H1 (cell line): ENCODE results near the gene TIMP3. TPM values are rescaled to one million over a fixed set of nuclear protein-coding genes. Genes with fewer than 3 reads are reported as not detected.

Experiments
- CTCF ChIA-PET: fragments of 300-600 bp; sonication (Branson Sonifier 250); formaldehyde crosslinking; loops from one replicate; lab custom pipeline; 2021; ENCODE audit not compliant: partially characterized antibody; lab: Charles Lee
- POLR2A ChIA-PET: fragments of 300-600 bp; sonication (Branson Sonifier 250); formaldehyde crosslinking; loops from one replicate; lab custom pipeline; 2021; ENCODE audit warnings: inconsistent platforms; ENCODE audit not compliant: partially characterized antibody; lab: Charles Lee
- DNase-seq, 2 experiments: peaks; one replicate each; pipeline versions ENCODE4 v3.0.0 to v3.0.0-alpha.2; 2010 to 2022; ENCODE audit warnings: low spot score in 2 of 2, low read depth in 1 of 2, mixed read lengths in 1 of 2
- FAIRE-seq: peaks from 2 replicates; lab custom pipeline; 2011; peaks lifted over from hg19 to GRCh38; lab: Jason Lieb, UNC
- H2AFZ ChIP-seq: 2 replicates; pipeline ENCODE4 v1.8.1; 2012; ENCODE audit warnings: low read length, inconsistent platforms
- H2AK5ac ChIP-seq: 2 replicates; pipeline ENCODE4 v1.6.1; 2013; ENCODE audit warnings: low read depth, low read length
- H2BK120ac ChIP-seq: replicated peaks from 2 replicates; pipeline ENCODE3; 2013; ENCODE audit warnings: low read depth, low read length, inconsistent platforms
- H2BK12ac ChIP-seq: 2 replicates; pipeline ENCODE4 v1.6.1; 2013; ENCODE audit warnings: low read depth, low read length
- H2BK15ac ChIP-seq: 2 replicates; pipeline ENCODE4 v1.6.1; 2013; ENCODE audit warnings: low read length
- H2BK20ac ChIP-seq: 2 replicates; pipeline ENCODE4 v1.6.1; 2013; ENCODE audit warnings: low read length
- H2BK5ac ChIP-seq: 2 replicates; pipeline ENCODE4 v1.6.1; 2013; ENCODE audit warnings: low read depth, low read length
- H3K14ac ChIP-seq: 2 replicates; pipeline ENCODE4 v1.6.1; 2013; ENCODE audit warnings: inconsistent platforms; ENCODE audit not compliant: insufficient read length
- H3K18ac ChIP-seq: 2 replicates; pipeline ENCODE4 v1.6.1; 2013; ENCODE audit warnings: low read length; ENCODE audit errors: extremely low read depth
- H3K23ac ChIP-seq: 2 replicates; pipeline ENCODE4 v1.6.1; 2013; ENCODE audit warnings: inconsistent platforms; ENCODE audit not compliant: insufficient read length
- H3K23me2 ChIP-seq: 2 replicates; pipeline ENCODE4 v1.6.1; 2013; ENCODE audit warnings: low read depth, low read length
- H3K27ac ChIP-seq: 2 replicates; pipeline ENCODE4 v1.6.1; 2011; ENCODE audit warnings: low read depth, low read length, inconsistent platforms
- H3K27me3 ChIP-seq, 4 experiments: replicated peaks in 1 of 4; 1 replicate in 1 of 4; 2 replicates in 3 of 4; pipeline versions ENCODE4 v1.6.1 to v1.8.1; 2011 to 2013; ENCODE audit warnings: low read length in 3 of 4, mild to moderate bottlenecking in 3 of 4, inconsistent platforms in 2 of 4, mixed read lengths in 2 of 4, moderate library complexity in 1 of 4; ENCODE audit not compliant: control insufficient read depth in 3 of 4, insufficient read depth in 3 of 4; ENCODE audit errors: extremely low read depth in 1 of 4
- H3K36me3 ChIP-seq, 4 experiments: 2 replicates each; pipeline versions ENCODE4 v1.6.1 to v1.8.1; 2011 to 2013; ENCODE audit warnings: mild to moderate bottlenecking in 4 of 4, low read length in 3 of 4, moderate library complexity in 2 of 4, control low read depth in 1 of 4, inconsistent platforms in 1 of 4; ENCODE audit not compliant: insufficient read depth in 4 of 4, control insufficient read depth in 2 of 4
- H3K4ac ChIP-seq: replicated peaks from 2 replicates; pipeline ENCODE3; 2013; ENCODE audit warnings: low read length, low read depth, mixed read lengths, inconsistent platforms; ENCODE audit not compliant: insufficient read length
- H3K4me1 ChIP-seq, 4 experiments: replicated peaks in 1 of 4; 1 replicate in 1 of 4; 2 replicates in 3 of 4; pipeline versions ENCODE4 v1.6.1 to v1.8.1; 2011 to 2013; ENCODE audit warnings: low read length in 3 of 4, inconsistent platforms in 2 of 4, mixed read lengths in 1 of 4; ENCODE audit not compliant: insufficient read depth in 4 of 4, control insufficient read depth in 3 of 4
- H3K4me2 ChIP-seq, 2 experiments: 2 replicates each; pipeline versions ENCODE4 v1.6.1 to v1.8.1; 2011 to 2013; ENCODE audit warnings: low read depth in 2 of 2, low read length in 2 of 2, control low read depth in 1 of 2, inconsistent platforms in 1 of 2, mild to moderate bottlenecking in 1 of 2; ENCODE audit not compliant: insufficient read depth in 1 of 2
- H3K4me3 ChIP-seq, 4 experiments: fragments of 200-600, 300-600 bp in 1 of 4; sonication (generic), shearing (Covaris generic), sonication (Bioruptor Twin) in 1 of 4; 2 replicates each; pipeline versions ENCODE4 v1.5.1 to v1.8.1; 2011 to 2016; ENCODE audit warnings: low read length in 4 of 4, low read depth in 3 of 4, control low read depth in 2 of 4, inconsistent platforms in 2 of 4, mild to moderate bottlenecking in 2 of 4, mixed read lengths in 1 of 4, moderate library complexity in 1 of 4; ENCODE audit not compliant: insufficient read depth in 2 of 4; ENCODE audit errors: extremely low read depth in 1 of 4
- H3K56ac ChIP-seq: replicated peaks from 2 replicates; pipeline ENCODE3; 2013; ENCODE audit warnings: low read depth, mild to moderate bottlenecking, mixed read lengths, low read length, inconsistent platforms; ENCODE audit not compliant: insufficient read length
- H3K79me1 ChIP-seq: 2 replicates; pipeline ENCODE4 v1.6.1; 2013; ENCODE audit warnings: low read depth, low read length, control low read depth
- H3K79me2 ChIP-seq, 2 experiments: 2 replicates each; pipeline versions ENCODE4 v1.6.1 to v1.8.1; 2012 to 2013; ENCODE audit warnings: low read length in 2 of 2, mild to moderate bottlenecking in 2 of 2, inconsistent platforms in 1 of 2; ENCODE audit not compliant: insufficient read depth in 2 of 2, control insufficient read depth in 1 of 2
- H3K9ac ChIP-seq, 4 experiments: replicated peaks in 1 of 4; 1 replicate in 1 of 4; 2 replicates in 3 of 4; pipeline versions ENCODE4 v1.6.1 to v1.8.1; 2011 to 2013; ENCODE audit warnings: low read depth in 3 of 4, low read length in 3 of 4, control low read depth in 2 of 4, mild to moderate bottlenecking in 2 of 4, moderate library complexity in 2 of 4, inconsistent platforms in 1 of 4; ENCODE audit errors: extremely low read depth in 1 of 4
- H3K9me3 ChIP-seq, 2 experiments: 2 replicates each; pipeline versions ENCODE4 v1.6.1 to v1.8.1; 2012 to 2013; ENCODE audit warnings: mild to moderate bottlenecking in 2 of 2, moderate library complexity in 2 of 2, control low read depth in 1 of 2, inconsistent platforms in 1 of 2, low read depth in 1 of 2, low read length in 1 of 2, mixed read lengths in 1 of 2; ENCODE audit not compliant: insufficient read depth in 2 of 2
- H4K20me1 ChIP-seq, 2 experiments: replicated peaks in 1 of 2; 2 replicates each; pipeline versions ENCODE3 to v1.8.1; 2011 to 2013; ENCODE audit warnings: inconsistent platforms in 2 of 2, low read length in 2 of 2, mild to moderate bottlenecking in 1 of 2; ENCODE audit not compliant: insufficient read depth in 2 of 2, control insufficient read depth in 1 of 2
- H4K5ac ChIP-seq: 2 replicates; pipeline ENCODE4 v1.6.1; 2013; ENCODE audit warnings: low read length, low read depth, mixed read lengths, inconsistent platforms; ENCODE audit not compliant: insufficient read length
- H4K8ac ChIP-seq: 2 replicates; pipeline ENCODE4 v1.8.0; 2013; ENCODE audit warnings: mild to moderate bottlenecking, moderate library complexity, low read length, inconsistent platforms; ENCODE audit not compliant: insufficient read depth; ENCODE audit errors: extremely low read depth
- H4K91ac ChIP-seq: replicated peaks from 2 replicates; pipeline ENCODE3; 2013; ENCODE audit warnings: low read length, mixed read lengths, inconsistent platforms; ENCODE audit not compliant: insufficient read length
- GTF2F1 ChIP-seq: IDR thresholded peaks from 2 replicates; pipeline ENCODE4 v1.6.1; 2012; ENCODE audit warnings: low read depth, low read length, improper control_type of control experiment, borderline replicate concordance
- MAFK ChIP-seq: IDR thresholded peaks from 2 replicates; pipeline ENCODE4 v1.6.1; 2012; ENCODE audit warnings: low read depth, mild to moderate bottlenecking, improper control_type of control experiment, low read length
- RXRA ChIP-seq: IDR thresholded peaks from 2 replicates; pipeline ENCODE4 v1.6.1; 2011; ENCODE audit warnings: low read depth, mild to moderate bottlenecking, low read length, moderate library complexity; ENCODE audit not compliant: insufficient read depth
- SP4 ChIP-seq: IDR thresholded peaks from 2 replicates; pipeline ENCODE4 v1.6.1; 2012; ENCODE audit warnings: low read length, inconsistent platforms
- WGBS, 2 experiments: shearing (Covaris generic) in 1 of 2; methylation state at CpG; one replicate each; pipeline versions ENCODE4 v1.1.6 to v1.1.7; 2013 to 2015; ENCODE audit warnings: low lambda C conversion rate in 2 of 2, mixed read lengths in 2 of 2, inconsistent platforms in 1 of 2, low coverage in 1 of 2, missing lambda C conversion rate in 1 of 2; ENCODE audit not compliant: insufficient replicate concordance in 2 of 2, insufficient coverage in 1 of 2, insufficient read length in 1 of 2; ENCODE audit errors: extremely low coverage in 1 of 2, missing lambda C conversion rate in 1 of 2; 5-methylcytosine and 5-hydroxymethylcytosine counted together
- polyA plus RNA-seq, 7 experiments: library from polyadenylated mRNA; depleted of rRNA in 3 of 7; stranded (reverse) in 5 of 7; unstranded in 2 of 7; fragments of >200 nt in 5 of 7; fragments of 200-250 nt in 2 of 7; gene quantifications; 1 replicate in 5 of 7; 2 replicates in 1 of 7; 4 replicates in 1 of 7; pipeline versions ENCODE4 v1.2.1 to v1.2.3, GENCODE V29; 2011 to 2013; ENCODE audit warnings: missing spikeins in 2 of 7, mixed read lengths in 2 of 7
- total RNA-seq: library from RNA; stranded (reverse); fragmentation: NEBNext Ultra II Directional; extraction: Animal tissue kit (Norgen Biotek cat#: 25700); gene quantifications from 2 replicates; pipeline ENCODE4 v1.2.1, GENCODE V29; 2021

TIMP3 gene
- total and polyA plus RNA-seq, 2 of the 8 experiments (the other 6 are each of a cell fraction or from before 2014, with no cell fraction given), result 1.3 to 4.7 TPM

GRCh38 chr22:32815943-32816342 lies 14.4 kb downstream of the TIMP3 start:
- TF ChIP-seq GTF2F1, result no peak
- TF ChIP-seq RXRA, result no peak
- no peak for TF ChIP-seq SP4
- TF ChIP-seq MAFK, result no peak
- ChIA-PET CTCF (interaction anchor here (0.7 to 2.9 kb wide), 6 partner anchors 8 to 287 kb away, joined by 3 to 9 read pairs (median 4); no protein-coding TSS in a partner anchor), POLR2A (interaction anchor here (1.7 kb wide), 1 partner anchor 13 kb away, joined by 3 read pairs; no protein-coding TSS in a partner anchor)
- Histone ChIP-seq H3K9me3 (no peaks in the 10 kb centered on the region), H2BK15ac (no peak overlapping the region), H2BK20ac (no peak overlapping the region), H3K14ac (no peak overlapping the region), H3K18ac (no peak overlapping the region), H4K91ac (no peak overlapping the region), H3K23ac (no peak overlapping the region), H4K20me1 (peaks cover 0 to 5% of the 10 kb centered on the region in 2 experiments), H4K8ac (no peak overlapping the region), H2AFZ (no peak overlapping the region), H2BK5ac (no peak overlapping the region), H3K79me2 (no peaks in the 10 kb centered on the region), H3K27ac (no peak overlapping the region), H4K5ac (no peak overlapping the region), H3K4me2 (no peak overlapping the region), H3K27me3 (no peaks in the 10 kb centered on the region; a peak in 1 of 7 replicates), H3K56ac (no peak overlapping the region), H2BK120ac (no peak overlapping the region), H3K4me1 (peaks cover 0 to 5% (median 1%) of the 10 kb centered on the region in 4 experiments; a peak in 4 of 7 replicates), H3K36me3 (0 out of 8 replicates have a peak, but pooled peaks cover 0 to 3% (median 0%) of the 10 kb centered on the region in 4 experiments), H2BK12ac (0 out of 2 replicates have a peak overlapping the region, but pooled peaks have one; percentile 1), H2AK5ac (no peak overlapping the region), H3K79me1 (no peaks in the 10 kb centered on the region; the same call in 1 of the 2 replicates), H3K4me3 (no peak overlapping the region), H3K9ac (no peak overlapping the region), H3K23me2 (no peaks in the 10 kb centered on the region), H3K4ac (no peak overlapping the region)
- FAIRE-seq, result no peak
- 78% methylated on average over 6 of the region's 6 CpGs; no CpG with 5 or more reads in 1 of the 2 experiments for WGBS, 2 experiments
- no peak for DNase-seq
